HG03521 (cell line): ENCODE data around the gene RBPMS2.
"Not testable (repeated sequence)": the region's sequence is repeated elsewhere in the genome, so short reads cannot be mapped to it uniquely, and the experiment has no call there.

Experiments
- ATAC-seq: cut with Tn5 transposase; IDR thresholded peaks from one replicate; pipeline ENCODE4 v1.9.1; 2021; ENCODE audit warnings: mild to moderate bottlenecking, moderate library complexity; ENCODE audit not compliant: unreplicated experiment

Gene RBPMS2

DNA sequence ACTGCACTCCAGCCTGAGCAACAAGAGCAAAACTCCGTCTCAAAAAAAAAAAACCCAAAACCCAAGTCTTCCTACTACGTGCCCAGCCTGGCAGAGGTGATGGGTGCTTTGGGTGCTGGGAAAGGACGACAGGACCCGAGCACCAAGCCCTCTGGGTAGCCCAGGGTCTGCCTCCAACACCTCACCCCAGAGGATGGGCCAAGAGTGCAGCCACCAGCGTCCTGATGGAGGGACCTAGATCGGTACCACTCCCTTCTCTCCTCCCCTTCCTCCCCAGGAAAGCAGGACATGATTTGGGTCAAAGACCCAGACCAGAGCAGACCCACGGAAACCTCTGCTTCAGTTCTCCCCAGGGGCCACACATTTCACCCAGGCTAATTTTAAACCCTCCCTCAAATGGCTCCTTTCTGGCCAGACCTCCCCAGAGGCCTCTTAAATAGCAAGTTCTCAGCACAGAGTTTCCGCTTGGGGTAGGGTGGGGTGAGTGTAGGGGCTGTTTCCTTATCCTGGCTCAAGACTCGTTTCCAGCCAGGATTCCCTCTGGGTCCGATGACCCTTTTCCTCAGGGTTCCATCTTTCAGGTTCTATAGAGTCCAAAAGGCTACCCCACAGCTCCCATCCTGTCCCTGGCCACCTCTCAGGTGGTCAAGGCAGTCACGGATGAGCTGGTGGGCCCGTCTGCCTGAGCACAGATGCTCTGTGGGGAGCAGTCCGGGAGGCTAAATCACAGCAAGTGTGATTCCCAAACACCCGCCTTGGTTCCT lies 20.5 kb downstream of the RBPMS2 start:
- ATAC-seq, result peak; percentile 43

DNA sequence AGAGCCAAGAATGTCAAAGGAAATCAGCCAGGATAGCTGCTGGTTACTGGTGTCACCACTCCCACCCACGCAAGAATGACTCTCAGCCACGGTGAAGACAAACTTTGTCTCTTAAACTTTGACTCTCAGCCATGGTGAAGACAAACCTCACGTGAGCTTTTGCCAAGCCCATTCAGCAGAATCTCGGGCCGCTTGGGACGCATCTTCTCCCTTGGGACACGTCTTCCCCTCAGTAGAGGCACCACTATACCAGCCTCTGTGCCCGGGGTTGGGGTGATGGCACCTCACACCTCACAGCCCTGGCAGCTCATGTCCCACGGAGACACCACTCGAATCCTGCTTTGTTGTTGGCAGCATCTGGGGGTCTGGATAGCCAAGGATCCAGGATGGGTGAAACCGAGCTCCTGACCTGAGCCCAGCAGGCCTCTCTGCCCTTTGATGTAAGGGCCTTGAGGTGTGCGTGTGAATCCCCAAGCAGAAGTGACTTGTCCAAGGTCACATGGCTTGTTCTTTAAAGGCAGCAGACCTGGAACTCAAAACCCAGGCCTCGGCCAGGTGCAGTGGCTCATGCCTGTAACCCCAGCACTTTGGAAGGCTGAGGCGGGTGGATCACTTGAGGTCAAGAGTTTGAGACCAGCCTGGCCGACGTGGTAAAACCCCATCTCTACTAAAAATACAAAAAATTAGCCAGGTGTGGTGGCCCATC lies 21.8 kb downstream of the RBPMS2 start:
- ATAC-seq, result no peak

DNA sequence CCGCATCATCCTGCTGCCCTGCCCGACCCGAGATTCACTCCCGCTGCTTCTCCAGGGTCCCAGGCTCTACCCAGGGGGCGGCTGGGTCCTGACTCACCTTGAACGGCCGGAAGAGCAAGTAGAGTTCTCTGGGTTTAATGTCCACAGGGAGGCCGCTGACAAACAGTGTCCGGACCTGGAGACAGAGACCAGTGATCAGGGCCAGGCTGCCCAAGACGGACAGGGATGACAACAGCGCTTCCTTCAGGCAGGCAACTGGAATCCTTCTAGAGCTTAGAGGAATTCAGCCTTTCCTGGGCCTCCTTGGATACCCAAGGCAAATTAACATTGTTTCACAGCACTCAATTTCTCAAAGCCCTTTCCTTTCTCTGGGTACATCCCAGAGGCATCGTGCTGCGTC lies 23.9 kb downstream of the RBPMS2 start:
- no peak for ATAC-seq

DNA sequence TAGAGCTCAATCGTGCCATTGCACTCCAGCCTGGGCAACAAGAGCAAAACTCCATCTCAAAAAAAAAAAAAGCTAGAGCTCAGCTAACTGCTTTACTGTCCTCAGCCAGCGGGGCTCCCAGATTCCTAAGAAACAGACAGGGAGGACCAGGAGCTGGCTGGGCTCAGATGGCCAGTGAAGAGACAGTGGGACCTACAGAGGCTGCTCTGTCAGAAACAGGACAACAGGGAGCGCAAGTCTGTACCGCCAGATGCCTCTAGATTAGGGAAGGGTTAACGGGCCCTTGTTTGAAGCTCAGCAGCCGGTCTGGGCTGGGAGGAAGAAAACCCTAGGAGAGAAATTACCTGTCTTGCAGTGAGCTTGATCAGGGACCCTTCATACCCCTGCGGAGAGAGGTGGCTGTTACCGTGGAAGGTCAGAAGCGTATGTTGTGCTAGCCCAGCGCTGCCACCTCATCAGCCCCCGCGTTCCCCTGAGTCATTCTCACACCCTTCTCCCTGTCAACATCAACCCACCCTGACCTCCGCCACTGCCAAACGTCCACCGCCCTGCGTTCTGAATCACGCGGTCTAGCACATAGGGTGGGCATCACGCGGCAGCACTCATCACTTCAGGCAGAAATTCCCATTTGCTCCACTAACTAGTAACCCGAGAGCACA lies 25.3 kb downstream of the RBPMS2 start:
- ATAC-seq, result no peak

DNA sequence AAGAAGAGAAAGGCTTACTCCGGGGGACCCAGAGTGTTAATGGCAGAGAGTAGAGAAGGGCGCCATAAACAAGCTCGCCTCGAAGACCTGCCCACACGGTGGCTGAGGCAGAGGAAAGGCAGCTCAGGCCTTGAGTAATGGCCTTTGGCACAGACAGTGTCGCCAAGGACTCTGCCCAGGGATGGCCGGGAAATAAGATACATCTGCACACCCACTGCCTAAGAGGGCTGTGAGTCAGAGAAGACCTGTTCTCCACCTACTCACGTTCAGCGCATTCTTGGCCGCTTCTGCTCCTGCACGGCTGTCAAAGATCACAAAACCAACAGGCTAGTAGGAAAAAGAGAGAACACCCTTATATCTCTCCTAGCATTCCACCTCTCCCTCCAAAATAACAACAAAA lies 26.2 kb downstream of the RBPMS2 start:
- ATAC-seq, result no peak

DNA sequence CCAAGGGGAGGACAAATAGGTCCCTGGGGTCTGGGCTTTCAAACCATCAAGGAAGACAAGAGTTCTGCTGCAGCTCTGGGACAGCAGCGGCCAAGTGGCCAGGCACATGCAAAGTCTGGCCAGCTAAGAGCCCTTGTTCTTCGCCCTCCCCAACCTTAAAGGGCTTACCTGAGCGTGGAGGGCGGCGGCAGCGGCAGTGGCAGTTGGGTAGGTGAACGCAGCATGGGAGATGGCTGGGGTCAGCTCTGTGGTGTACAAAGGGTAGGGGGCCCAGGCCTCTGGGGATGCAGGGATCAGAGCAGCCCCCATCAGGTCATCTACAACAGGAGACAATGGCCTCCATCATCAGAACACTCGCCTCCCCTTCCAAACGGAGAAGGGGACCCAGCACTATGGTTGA lies 27.1 kb downstream of the RBPMS2 start:
- ATAC-seq, result no peak

DNA sequence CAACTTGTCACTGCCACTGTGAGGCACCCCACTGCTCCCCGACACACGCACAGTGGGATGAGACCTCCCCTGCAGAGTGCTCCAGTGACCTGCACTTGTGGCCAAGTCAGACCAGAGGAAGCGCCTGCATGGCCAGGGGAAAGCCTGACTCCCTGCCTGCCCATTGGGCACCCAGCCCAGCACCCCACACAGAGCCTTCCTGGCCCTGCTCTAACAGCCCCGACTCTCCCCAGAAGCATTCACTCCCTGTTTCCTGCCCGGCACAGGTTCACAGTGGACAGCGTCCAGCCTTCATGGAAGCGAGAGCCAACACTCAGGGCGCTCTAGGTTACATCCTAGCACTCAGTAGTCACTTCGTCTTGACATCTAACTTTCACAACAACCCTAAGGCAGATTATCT lies 27.8 kb downstream of the RBPMS2 start:
- ATAC-seq, result no peak

DNA sequence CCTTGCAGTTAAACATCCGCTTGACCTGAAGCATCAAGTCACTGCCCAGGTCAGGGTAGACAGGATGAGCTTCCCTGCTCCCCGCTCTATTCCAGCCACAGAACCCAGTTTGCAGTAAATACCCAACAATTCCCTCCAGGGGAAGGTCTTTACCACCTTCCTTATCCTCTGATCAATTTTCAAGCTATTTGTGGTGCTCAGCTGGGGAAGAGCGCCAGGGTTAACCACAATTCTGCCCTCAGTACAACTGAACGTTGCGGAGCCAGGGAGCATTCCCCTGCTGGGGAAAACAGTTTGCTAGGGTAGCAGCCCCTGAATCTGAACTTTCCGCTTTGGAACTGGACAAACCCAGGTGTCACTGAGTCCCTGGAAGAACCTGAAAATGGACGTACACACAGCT lies 28.5 kb downstream of the RBPMS2 start:
- no peak for ATAC-seq

DNA sequence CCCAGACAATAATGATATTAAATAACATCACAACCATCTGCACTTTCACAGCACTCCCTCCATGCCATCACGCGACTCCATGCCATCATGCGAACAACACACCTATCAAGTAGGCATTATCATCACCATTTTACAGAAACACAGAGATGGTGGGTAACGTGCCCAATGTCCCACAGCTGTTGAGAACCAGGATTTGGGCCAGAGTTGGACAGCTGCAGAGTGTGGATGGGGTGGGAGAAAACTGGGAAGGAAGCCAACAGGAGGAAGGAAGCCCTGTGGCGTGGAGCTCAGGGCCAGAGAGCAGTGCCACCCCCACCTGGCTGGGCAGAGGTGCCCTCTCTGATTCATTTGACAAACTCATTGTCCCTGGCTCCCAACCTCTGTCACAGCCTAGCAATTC lies 29.0 kb downstream of the RBPMS2 start:
- no peak for ATAC-seq

DNA sequence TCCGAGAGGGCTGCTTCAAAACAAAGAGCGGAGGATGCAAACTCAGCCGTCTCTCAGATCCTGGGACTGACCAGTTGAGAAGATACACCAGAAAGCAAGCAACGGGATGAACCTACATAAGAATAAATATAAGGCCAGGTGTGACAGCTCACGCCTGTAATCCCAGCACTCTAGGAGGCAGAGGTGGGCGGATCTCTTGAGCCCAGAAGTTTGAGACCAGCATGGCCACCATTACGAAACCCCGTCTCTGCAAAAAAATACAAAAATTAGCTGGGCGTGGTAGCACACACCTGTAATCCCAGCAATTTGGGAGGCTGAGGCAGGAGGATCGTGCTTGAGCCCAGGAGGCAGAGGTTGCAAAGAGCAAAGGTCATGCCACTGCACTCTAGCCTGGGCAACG lies 31.7 kb downstream of the RBPMS2 start:
- ATAC-seq, result no peak

DNA sequence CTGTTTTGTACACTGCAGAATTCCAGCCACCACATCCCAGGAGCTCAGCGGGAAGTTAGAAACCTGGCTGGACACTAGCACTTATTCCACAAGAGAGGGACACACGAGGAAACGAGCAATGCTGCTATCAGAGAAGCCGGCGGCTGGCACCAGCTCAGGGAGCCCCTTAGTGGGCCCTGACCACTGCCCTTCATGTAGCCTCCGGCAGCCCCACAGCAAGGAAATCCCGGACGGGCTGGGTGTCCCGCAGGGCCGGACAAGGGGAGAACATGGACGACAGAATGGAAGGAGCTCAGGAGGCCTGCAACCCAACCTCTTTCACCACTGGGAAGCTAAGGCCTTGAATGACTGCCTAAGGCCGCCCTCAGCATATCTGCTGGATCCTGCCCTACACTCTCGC lies 32.5 kb downstream of the RBPMS2 start:
- no peak for ATAC-seq

DNA sequence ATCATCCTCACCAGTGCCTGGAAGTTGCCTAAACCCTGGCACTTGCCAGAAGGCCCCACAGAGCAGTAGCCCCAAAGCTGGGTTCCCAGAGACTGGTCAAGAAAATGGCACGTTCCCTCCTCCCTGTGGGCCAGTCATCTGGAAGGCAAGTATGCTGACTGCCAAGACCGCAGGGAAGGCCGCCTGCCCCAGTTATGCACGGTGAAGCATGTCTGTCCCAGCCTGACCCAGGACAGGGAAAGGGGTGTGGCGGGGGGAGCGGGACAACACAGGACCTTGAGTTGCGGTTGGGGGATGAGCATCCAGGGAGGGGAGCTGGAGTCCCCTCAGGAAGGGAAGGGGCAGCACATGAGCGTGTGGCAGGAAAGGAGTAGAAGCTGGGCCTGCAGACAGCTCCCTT lies 33.0 kb downstream of the RBPMS2 start:
- ATAC-seq, result no peak

DNA sequence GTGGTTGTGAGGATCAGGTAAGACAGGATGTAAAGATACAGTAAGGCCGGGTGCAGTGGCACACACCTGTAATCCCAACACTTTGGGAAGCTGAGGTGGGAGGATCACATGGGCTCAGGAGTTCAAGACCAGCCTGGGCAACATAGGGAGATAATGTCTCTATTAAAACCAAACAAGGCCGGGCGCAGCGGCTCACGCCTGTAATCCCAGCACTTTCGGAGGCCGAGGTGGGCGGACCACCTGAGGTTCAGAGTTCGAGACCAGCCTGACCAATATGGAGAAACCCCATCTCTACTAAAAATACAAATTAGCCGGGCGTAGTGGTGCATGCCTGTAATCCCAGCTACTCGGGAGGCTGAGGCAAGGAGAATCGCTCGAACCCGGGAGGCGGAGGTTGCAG lies 33.7 kb downstream of the RBPMS2 start:
- not testable (repeated sequence) for ATAC-seq

DNA sequence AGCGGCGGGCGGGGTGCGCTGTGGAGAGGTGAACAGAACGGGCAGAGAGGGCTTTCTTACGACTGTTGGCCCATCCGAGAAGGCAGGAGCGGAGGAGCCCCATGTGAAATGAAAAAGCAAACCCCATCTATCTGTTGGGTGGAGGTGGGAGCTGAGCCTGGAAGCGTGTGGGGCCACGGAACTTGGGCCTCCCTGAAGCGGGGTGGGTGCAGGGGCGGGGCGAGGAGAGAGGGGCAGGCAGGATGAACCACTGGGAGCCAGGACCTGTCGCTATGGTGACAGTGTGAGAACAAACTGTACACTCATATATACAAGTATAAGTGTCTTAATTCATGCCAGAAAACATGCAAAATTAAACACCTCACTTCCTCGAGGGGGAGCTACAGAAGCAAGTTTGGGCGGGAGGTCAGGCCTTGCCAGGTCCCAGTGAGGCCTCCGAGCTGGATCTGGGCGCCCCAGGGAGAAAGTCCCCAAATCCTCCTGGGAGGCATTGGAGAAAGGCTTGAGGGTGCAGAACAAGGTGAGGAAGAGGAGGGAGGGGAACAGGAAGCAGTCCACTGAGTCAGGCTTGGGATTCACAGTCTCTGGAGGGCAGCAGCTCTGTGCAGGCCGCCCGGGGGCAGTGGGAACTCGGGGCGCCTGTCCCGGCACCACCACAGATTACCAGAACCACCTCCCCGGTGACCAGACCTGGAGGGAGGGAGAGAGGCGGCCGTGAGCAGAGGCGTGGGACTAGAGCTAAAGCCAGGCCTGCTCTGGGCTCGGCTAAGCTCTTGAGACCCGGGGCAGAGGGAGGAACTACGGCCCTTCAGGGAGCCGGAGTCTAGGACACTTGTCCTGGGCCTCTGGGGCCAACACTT lies 34.8 kb downstream of the RBPMS2 start:
- ATAC-seq, result no peak

DNA sequence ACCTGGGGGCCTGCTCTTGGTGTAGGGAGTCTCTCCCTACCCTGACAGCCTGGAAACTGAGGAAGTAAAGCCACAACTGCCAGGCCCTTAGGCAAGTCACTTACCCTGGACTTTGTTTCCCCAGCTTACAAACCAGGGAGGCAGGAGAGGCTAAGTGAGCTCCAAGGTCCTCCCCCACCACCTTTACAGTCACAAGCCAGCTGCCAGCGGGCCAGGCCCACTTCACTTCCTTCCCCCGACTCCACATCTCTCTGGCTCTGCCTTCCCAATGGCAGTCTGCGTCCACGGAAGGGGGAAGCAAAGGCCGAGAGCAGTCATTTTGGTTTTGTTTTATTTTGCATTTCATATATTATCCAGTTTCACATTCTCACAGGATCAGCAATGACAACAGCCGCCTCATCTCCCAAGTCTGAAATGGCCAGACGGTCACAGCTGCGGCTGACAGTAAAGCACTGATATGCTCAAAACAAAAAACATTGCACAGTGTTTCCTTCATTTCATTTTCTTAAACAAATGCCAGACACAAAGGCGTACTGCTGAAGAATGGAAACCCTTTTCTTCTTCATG lies 35.7 kb downstream of the RBPMS2 start:
- ATAC-seq, result no peak

DNA sequence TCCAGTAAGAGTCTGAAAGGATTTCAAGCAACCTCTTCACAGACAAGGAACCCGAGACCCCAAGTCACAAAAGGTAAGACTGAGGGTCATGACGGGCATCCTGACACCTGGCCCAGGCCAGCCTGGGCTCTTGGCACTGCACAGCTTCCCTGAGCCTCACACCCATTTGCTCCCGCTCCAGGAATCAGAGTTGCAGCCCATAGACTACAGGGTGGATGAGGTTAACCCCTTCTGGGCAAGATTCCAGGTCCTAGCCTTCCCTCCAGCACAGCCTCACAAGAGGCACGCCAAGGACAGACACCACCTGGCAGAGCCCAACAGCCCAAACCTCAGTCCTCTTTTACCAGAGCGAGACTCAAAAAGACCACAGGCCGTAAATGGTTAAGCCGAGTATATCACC lies 36.2 kb downstream of the RBPMS2 start:
- no peak for ATAC-seq

DNA sequence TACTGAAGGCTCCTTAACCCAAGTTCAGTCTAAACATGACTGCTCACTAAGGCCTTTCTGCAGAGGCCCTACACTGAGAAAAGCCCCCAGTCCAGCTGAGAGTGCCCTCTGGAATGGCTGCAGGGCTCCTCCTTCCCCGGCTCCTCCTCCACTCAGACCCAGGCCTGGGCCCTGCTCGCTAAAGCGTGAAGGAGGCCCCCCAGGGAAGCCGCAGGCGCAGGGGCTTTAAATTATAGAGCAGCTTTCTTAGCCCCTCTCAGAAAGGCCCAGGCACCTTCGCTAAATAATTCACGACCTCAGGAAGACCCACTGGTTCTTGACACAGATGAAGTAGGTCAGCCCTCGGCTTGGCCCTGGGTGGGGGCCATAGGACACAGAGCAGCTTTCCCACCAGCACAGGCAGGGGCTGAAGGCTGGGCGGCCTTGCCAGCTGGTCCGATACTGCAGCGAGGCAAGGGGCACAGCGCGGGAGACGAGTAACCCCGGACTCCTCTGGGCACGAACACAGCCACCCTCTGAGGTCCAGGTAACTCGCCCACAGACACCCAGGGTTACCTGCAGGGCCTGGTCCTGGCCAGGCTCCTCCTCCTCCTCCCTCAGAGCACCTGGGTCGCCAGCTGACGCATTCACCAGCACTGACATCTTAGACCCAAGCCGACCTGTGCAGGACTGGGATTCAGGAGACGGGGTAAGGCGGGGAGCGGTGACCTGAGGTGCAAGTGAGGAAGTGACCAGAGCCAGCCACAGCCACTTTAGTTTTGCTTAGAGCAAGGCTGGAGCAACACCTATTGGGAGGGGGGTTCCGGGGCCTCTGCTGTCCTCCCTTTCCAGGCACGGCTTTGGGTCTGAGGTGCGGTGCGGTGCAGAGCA lies 36.9 kb downstream of the RBPMS2 start:
- no peak for ATAC-seq

DNA sequence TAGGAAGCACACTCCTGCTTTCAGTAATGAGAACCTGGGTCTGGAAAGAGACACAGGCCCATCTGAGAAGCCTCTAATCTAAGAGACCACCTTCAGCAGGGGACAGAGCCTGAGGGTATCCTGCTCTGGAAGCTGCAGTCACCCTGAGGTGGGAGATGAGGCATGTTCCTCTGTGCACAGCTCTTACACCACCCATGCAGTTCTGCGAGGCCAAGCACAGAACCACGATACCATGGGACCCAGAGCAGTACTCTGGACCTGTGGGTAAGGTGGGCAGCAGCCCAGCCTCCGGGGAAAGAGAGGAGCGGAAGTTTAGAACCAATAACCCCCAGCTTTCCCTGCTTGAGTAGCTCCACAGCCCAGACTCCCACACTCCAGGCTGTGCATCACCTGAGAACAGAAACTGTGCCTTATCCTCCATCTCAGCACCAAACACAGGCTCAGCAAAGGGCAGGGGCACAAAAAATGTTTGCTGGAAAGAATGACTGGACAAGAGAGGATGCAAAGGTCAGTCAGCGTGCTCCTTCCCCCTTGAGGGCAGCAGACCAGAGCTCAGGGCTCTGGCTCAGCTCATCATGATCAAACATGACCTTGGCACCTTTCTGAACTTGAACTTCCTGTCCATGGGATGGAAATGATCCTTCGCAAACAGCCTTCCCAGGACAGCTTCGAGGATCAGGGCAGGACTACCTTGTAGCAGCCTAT lies 43.1 kb downstream of the RBPMS2 start:
- ATAC-seq, result no peak

DNA sequence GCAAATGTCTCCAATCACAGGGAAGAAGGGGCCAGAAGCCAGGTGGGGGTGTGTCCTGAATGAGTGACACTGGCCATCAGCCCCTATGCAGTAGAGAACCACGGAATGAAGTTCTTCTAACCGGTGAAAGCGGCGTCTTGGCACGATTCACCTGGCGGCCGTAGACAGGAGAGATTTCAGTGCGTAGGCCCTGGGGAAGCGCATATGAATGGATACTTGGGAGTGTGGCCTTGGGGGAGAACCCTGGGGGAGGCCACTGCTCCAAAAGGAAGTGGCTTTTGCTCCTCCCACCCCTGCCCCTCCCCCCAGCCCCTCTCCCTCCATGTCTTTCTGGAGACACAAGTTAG lies 43.6 kb downstream of the RBPMS2 start:
- ATAC-seq, result no peak
